KOPT-K1 (cell line): Measurements from ENCODE around the gene MTHFR.

Experiments
- H3K27ac ChIP-seq: fragments of 200-600 bp; sonication (generic); 2 replicates; pipeline ENCODE4 v1.5.1; 2016; ENCODE audit warnings: antibody characterized with exemption, mild to moderate bottlenecking, low read depth, low read length; ENCODE audit not compliant: poor library complexity, severe bottlenecking
- H3K36me3 ChIP-seq: fragments of 200-600 bp; sonication (generic); 2 replicates; pipeline ENCODE4 v1.5.1; 2017; ENCODE audit warnings: antibody characterized with exemption, mild to moderate bottlenecking, low read length, moderate library complexity; ENCODE audit not compliant: insufficient read depth
- H3K9me3 ChIP-seq: fragments of 200-600 bp; sonication (generic); 2 replicates; pipeline ENCODE4 v1.5.1; 2017; ENCODE audit warnings: antibody characterized with exemption, low read length, mild to moderate bottlenecking; ENCODE audit not compliant: insufficient read depth, poor library complexity, severe bottlenecking

Gene MTHFR

GRCh38 chr1:11767922-11768704 lies 37.7 kb downstream of the MTHFR start:
- H3K9me3 ChIP-seq, result no peaks in the 10 kb centered on the region
- H3K36me3 ChIP-seq, result no peaks in the 10 kb centered on the region
- no peak overlapping the region for H3K27ac ChIP-seq

GRCh38 chr1:11766429-11766776 lies 39.4 kb downstream of the MTHFR start:
- no peaks in the 10 kb centered on the region for H3K9me3 ChIP-seq
- no peak overlapping the region for H3K27ac ChIP-seq
- H3K36me3 ChIP-seq, result no peaks in the 10 kb centered on the region

GRCh38 chr1:11765661-11766428 lies 39.9 kb downstream of the MTHFR start:
- H3K27ac ChIP-seq, result no peak overlapping the region
- H3K36me3 ChIP-seq, result no peaks in the 10 kb centered on the region
- no peaks in the 10 kb centered on the region for H3K9me3 ChIP-seq

GRCh38 chr1:11764519-11764918 lies 41.2 kb downstream of the MTHFR start:
- Histone ChIP-seq H3K27ac (no peak overlapping the region), H3K9me3 (no peaks in the 10 kb centered on the region), H3K36me3 (no peaks in the 10 kb centered on the region)

GRCh38 chr1:11764115-11764514 lies 41.6 kb downstream of the MTHFR start:
- H3K36me3 ChIP-seq, result no peaks in the 10 kb centered on the region
- no peaks in the 10 kb centered on the region for H3K9me3 ChIP-seq
- H3K27ac ChIP-seq, result no peak overlapping the region

GRCh38 chr1:11761988-11762406 lies 43.8 kb downstream of the MTHFR start, which contains the start of gene C1orf167:
C1orf167 (plus strand) TSS chr1:11762193; CDS start chr1:11764401, 2,208 bp downstream.
- Histone ChIP-seq H3K9me3 (no peaks in the 10 kb centered on the region), H3K27ac (no peak within 1 kb of the TSS), H3K36me3 (no peaks in the 10 kb centered on the region)

- no peaks in the 10 kb centered on the region for H3K36me3 ChIP-seq
- no peaks in the 10 kb centered on the region for H3K9me3 ChIP-seq
- no peak overlapping the region for H3K27ac ChIP-seq
Observed at GRCh38 chr1:11761285-11761684, 44.5 kb downstream of the MTHFR start.

- no peaks in the 10 kb centered on the region for H3K36me3 ChIP-seq
Observed at GRCh38 chr1:11759791-11760190, 46.0 kb downstream of the MTHFR start.

GRCh38 chr1:11757047-11757446 lies 48.7 kb downstream of the MTHFR start:
- no peaks in the 10 kb centered on the region for H3K9me3 ChIP-seq
- no peaks in the 10 kb centered on the region for H3K36me3 ChIP-seq
- H3K27ac ChIP-seq, result no peak overlapping the region

More at GRCh38 chr1:11759791-11760190, 46.0 kb downstream of the MTHFR start:
- Histone ChIP-seq H3K9me3 (no peaks in the 10 kb centered on the region), H3K27ac (no peak overlapping the region)

GRCh38 chr1:11753555-11754208 lies 52.1 kb downstream of the MTHFR start:
- no peaks in the 10 kb centered on the region for H3K9me3 ChIP-seq
- no peaks in the 10 kb centered on the region for H3K36me3 ChIP-seq
- H3K27ac ChIP-seq, result no peak overlapping the region

GRCh38 chr1:11752359-11753088 lies 53.2 kb downstream of the MTHFR start:
- no peaks in the 10 kb centered on the region for H3K9me3 ChIP-seq
- H3K27ac ChIP-seq, result no peak overlapping the region
- no peaks in the 10 kb centered on the region for H3K36me3 ChIP-seq

- no peak overlapping the region for H3K27ac ChIP-seq
- H3K9me3 ChIP-seq, result no peaks in the 10 kb centered on the region
- H3K36me3 ChIP-seq, result no peaks in the 10 kb centered on the region
Observed at GRCh38 chr1:11751087-11751486, 54.7 kb downstream of the MTHFR start.

- no peaks in the 10 kb centered on the region for H3K36me3 ChIP-seq
- H3K9me3 ChIP-seq, result no peaks in the 10 kb centered on the region
- H3K27ac ChIP-seq, result no peak overlapping the region
Observed at GRCh38 chr1:11749996-11750395, 55.8 kb downstream of the MTHFR start.

- H3K36me3 ChIP-seq, result no peaks in the 10 kb centered on the region
- H3K27ac ChIP-seq, result no peak overlapping the region
- H3K9me3 ChIP-seq, result no peaks in the 10 kb centered on the region
Observed at GRCh38 chr1:11749203-11749689, 56.5 kb downstream of the MTHFR start.
